HepG2 (cell line): ENCODE results near the gene SPATA32. TPM values are rescaled to one million over a fixed set of nuclear protein-coding genes. Genes with fewer than 3 reads are reported as not detected.

Experiments
- CREB3 ChIP-seq: sonication (generic); formaldehyde crosslinking; IDR thresholded peaks from 2 replicates; pipeline ENCODE4 v1.5.0; 2020; ENCODE audit warnings: missing genetic modification reagents
- FOXP1 ChIP-seq, 2 experiments: fragments of 450-650 bp in 1 of 2; IDR thresholded peaks; 2 replicates each; pipeline ENCODE4 v1.6.1; 2017 to 2018; ENCODE audit warnings: antibody characterized with exemption in 1 of 2
- HOXA3 ChIP-seq: sonication (generic); formaldehyde crosslinking; IDR thresholded peaks from 2 replicates; pipeline ENCODE4 v1.5.0; 2020; ENCODE audit warnings: missing genetic modification reagents
- MAFG ChIP-seq: sonication (generic); formaldehyde crosslinking; IDR thresholded peaks from 2 replicates; pipeline ENCODE4 v1.5.1; 2020; ENCODE audit warnings: mild to moderate bottlenecking, missing genetic modification reagents
- MATR3 ChIP-seq: sonication (generic); formaldehyde crosslinking; IDR thresholded peaks from 2 replicates; pipeline ENCODE4 v1.4.0; 2020; ENCODE audit warnings: missing genetic modification reagents
- MED8 ChIP-seq: sonication (generic); formaldehyde crosslinking; IDR thresholded peaks from 2 replicates; pipeline ENCODE4 v1.8.1; 2023; ENCODE audit warnings: mild to moderate bottlenecking, missing genetic modification reagents; ENCODE audit not compliant: insufficient replicate concordance
- MEIS2 ChIP-seq: sonication (generic); formaldehyde crosslinking; IDR thresholded peaks from 2 replicates; pipeline ENCODE4 v1.9.0; 2021; ENCODE audit warnings: mild to moderate bottlenecking, missing genetic modification reagents
- MTF2 ChIP-seq: sonication (generic); formaldehyde crosslinking; IDR thresholded peaks from 2 replicates; pipeline ENCODE4 v1.5.0; 2020; ENCODE audit warnings: missing genetic modification reagents, borderline replicate concordance
- NCOA5 ChIP-seq: sonication (generic); formaldehyde crosslinking; IDR thresholded peaks from 2 replicates; pipeline ENCODE4 v1.4.0; 2020; ENCODE audit warnings: missing genetic modification reagents
- SALL2 ChIP-seq: sonication (generic); formaldehyde crosslinking; IDR thresholded peaks from 2 replicates; pipeline ENCODE4 v1.8.1; 2023; ENCODE audit warnings: mild to moderate bottlenecking, missing genetic modification reagents, inconsistent platforms
- SIN3B ChIP-seq: fragments of 150-350 bp; IDR thresholded peaks from 2 replicates; pipeline ENCODE4 v1.6.1; 2014; ENCODE audit warnings: low read length
- TBL1XR1 ChIP-seq: fragments of 150-350 bp; IDR thresholded peaks from 2 replicates; pipeline ENCODE4 v1.6.1; 2014; ENCODE audit warnings: borderline replicate concordance, low read length; ENCODE audit not compliant: partially characterized antibody
- ZNF160 ChIP-seq: sonication (generic); formaldehyde crosslinking; IDR thresholded peaks from 2 replicates; pipeline ENCODE4 v1.8.0; 2022; ENCODE audit warnings: mild to moderate bottlenecking, inconsistent platforms, missing genetic modification reagents
- ZNF780A ChIP-seq: sonication (generic); formaldehyde crosslinking; IDR thresholded peaks from 2 replicates; pipeline ENCODE4 v1.8.0; 2022; ENCODE audit warnings: mild to moderate bottlenecking, missing genetic modification reagents, moderate library complexity
- ZNF839 ChIP-seq: sonication (generic); formaldehyde crosslinking; IDR thresholded peaks from 2 replicates; pipeline ENCODE4 v1.4.0; 2020; ENCODE audit warnings: missing genetic modification reagents, mild to moderate bottlenecking, borderline replicate concordance
- polyA plus RNA-seq, 8 experiments: library from polyadenylated mRNA; depleted of rRNA in 3 of 8; stranded (reverse) in 7 of 8; unstranded in 1 of 8; fragments of >200 nt; fragmentation: Illumina TruSeq in 4 of 8; extraction: Trizol in 4 of 8; gene quantifications; 2 replicates each; pipeline versions ENCODE4 v1.2.1 to v1.2.3, GENCODE V29; 2011 to 2016; ENCODE audit warnings: low read depth in 4 of 8, missing spikeins in 1 of 8, mixed read lengths in 1 of 8; ENCODE audit not compliant: insufficient read depth in 1 of 8
- total RNA-seq, 5 experiments: library from RNA; depleted of rRNA; stranded (reverse); fragments of >200 nt; fragmentation: Illumina TruSeq; extraction: Trizol; gene quantifications; 2 replicates each; pipeline ENCODE4 v1.2.3, GENCODE V29; 2016; ENCODE audit warnings: low read depth in 1 of 5
- TF ChIP-seq, protein P1 (sequence below): sonication (generic); formaldehyde crosslinking; IDR thresholded peaks from 2 replicates; pipeline ENCODE4 v1.4.0; 2020; ENCODE audit warnings: missing genetic modification reagents, borderline replicate concordance
- TF ChIP-seq, protein P2 (sequence below): sonication (generic); formaldehyde crosslinking; IDR thresholded peaks from 2 replicates; pipeline ENCODE4 v1.4.0; 2020; ENCODE audit warnings: mild to moderate bottlenecking, missing genetic modification reagents
- TF ChIP-seq, protein P3 (sequence below), 2 experiments: IDR thresholded peaks; 2 replicates each; pipeline ENCODE4 v1.6.1; 2011 to 2012; ENCODE audit warnings: low read length in 2 of 2, borderline replicate concordance in 1 of 2, low read depth in 1 of 2, mild to moderate bottlenecking in 1 of 2, moderate library complexity in 1 of 2
- TF ChIP-seq, protein P4 (sequence below): sonication (generic); formaldehyde crosslinking; IDR thresholded peaks from 2 replicates; pipeline ENCODE4 v1.4.0; 2020; ENCODE audit warnings: missing genetic modification reagents
- TF ChIP-seq, protein P5 (sequence below): sonication (generic); formaldehyde crosslinking; IDR thresholded peaks from 2 replicates; pipeline ENCODE4 v1.8.1; 2023; ENCODE audit warnings: mild to moderate bottlenecking, moderate library complexity, missing genetic modification reagents

The SPATA32 gene
- total and polyA plus RNA-seq, 2 of the 13 experiments (the other 11 are each of a cell fraction or from before 2014, with no cell fraction given) = not detected

GRCh38 chr17:45247429-45248131, 14.3 kb downstream of the SPATA32 start (continued):
- TF ChIP-seq MEIS2 (CRISPR knock-in tag) (peak; percentile 56; the same call in 1 of the 2 replicates), CREB3 (CRISPR knock-in tag) (no peak), TBL1XR1 (no peak), MTF2 (CRISPR knock-in tag) (no peak), SIN3B (no peak), NCOA5 (CRISPR knock-in tag) (no peak), ZNF780A (no peak), FOXP1 (IDR thresholded peaks at IDR 0.05) (no peak), FOXP1 (CRISPR knock-in tag; IDR thresholded peaks at IDR 0.05) (no peak), MATR3 (CRISPR knock-in tag) (no peak), ZNF160 (CRISPR knock-in tag) (0 out of 2 replicates have a peak, but pooled peaks have one; percentile 45), SALL2 (peak; percentile 86; the same call in 1 of the 2 replicates), MED8 (CRISPR knock-in tag) (peak; percentile 59), MAFG (CRISPR knock-in tag) (no peak), ZNF839 (CRISPR knock-in tag) (no peak), HOXA3 (CRISPR knock-in tag) (peak; percentile 99)
- TF ChIP-seq, protein P1, sequence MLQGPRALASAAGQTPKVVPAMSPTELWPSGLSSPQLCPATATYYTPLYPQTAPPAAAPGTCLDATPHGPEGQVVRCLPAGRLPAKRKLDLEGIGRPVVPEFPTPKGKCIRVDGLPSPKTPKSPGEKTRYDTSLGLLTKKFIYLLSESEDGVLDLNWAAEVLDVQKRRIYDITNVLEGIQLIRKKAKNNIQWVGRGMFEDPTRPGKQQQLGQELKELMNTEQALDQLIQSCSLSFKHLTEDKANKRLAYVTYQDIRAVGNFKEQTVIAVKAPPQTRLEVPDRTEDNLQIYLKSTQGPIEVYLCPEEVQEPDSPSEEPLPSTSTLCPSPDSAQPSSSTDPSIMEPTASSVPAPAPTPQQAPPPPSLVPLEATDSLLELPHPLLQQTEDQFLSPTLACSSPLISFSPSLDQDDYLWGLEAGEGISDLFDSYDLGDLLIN (CRISPR knock-in tag) = 0 out of 2 replicates have a peak, but pooled peaks have one; percentile 44
- TF ChIP-seq, protein P2, sequence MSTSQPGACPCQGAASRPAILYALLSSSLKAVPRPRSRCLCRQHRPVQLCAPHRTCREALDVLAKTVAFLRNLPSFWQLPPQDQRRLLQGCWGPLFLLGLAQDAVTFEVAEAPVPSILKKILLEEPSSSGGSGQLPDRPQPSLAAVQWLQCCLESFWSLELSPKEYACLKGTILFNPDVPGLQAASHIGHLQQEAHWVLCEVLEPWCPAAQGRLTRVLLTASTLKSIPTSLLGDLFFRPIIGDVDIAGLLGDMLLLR (CRISPR knock-in tag) = no peak
- TF ChIP-seq, protein P3, sequence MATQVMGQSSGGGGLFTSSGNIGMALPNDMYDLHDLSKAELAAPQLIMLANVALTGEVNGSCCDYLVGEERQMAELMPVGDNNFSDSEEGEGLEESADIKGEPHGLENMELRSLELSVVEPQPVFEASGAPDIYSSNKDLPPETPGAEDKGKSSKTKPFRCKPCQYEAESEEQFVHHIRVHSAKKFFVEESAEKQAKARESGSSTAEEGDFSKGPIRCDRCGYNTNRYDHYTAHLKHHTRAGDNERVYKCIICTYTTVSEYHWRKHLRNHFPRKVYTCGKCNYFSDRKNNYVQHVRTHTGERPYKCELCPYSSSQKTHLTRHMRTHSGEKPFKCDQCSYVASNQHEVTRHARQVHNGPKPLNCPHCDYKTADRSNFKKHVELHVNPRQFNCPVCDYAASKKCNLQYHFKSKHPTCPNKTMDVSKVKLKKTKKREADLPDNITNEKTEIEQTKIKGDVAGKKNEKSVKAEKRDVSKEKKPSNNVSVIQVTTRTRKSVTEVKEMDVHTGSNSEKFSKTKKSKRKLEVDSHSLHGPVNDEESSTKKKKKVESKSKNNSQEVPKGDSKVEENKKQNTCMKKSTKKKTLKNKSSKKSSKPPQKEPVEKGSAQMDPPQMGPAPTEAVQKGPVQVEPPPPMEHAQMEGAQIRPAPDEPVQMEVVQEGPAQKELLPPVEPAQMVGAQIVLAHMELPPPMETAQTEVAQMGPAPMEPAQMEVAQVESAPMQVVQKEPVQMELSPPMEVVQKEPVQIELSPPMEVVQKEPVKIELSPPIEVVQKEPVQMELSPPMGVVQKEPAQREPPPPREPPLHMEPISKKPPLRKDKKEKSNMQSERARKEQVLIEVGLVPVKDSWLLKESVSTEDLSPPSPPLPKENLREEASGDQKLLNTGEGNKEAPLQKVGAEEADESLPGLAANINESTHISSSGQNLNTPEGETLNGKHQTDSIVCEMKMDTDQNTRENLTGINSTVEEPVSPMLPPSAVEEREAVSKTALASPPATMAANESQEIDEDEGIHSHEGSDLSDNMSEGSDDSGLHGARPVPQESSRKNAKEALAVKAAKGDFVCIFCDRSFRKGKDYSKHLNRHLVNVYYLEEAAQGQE (IDR thresholded peaks at IDR 0.05; ENCODE audit: borderline replicate concordance in 1 of 2, low read depth in 1 of 2, low read length in 2 of 2) = no peak
- TF ChIP-seq, protein P4, sequence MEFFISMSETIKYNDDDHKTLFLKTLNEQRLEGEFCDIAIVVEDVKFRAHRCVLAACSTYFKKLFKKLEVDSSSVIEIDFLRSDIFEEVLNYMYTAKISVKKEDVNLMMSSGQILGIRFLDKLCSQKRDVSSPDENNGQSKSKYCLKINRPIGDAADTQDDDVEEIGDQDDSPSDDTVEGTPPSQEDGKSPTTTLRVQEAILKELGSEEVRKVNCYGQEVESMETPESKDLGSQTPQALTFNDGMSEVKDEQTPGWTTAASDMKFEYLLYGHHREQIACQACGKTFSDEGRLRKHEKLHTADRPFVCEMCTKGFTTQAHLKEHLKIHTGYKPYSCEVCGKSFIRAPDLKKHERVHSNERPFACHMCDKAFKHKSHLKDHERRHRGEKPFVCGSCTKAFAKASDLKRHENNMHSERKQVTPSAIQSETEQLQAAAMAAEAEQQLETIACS (CRISPR knock-in tag) = no peak
- TF ChIP-seq, protein P5, sequence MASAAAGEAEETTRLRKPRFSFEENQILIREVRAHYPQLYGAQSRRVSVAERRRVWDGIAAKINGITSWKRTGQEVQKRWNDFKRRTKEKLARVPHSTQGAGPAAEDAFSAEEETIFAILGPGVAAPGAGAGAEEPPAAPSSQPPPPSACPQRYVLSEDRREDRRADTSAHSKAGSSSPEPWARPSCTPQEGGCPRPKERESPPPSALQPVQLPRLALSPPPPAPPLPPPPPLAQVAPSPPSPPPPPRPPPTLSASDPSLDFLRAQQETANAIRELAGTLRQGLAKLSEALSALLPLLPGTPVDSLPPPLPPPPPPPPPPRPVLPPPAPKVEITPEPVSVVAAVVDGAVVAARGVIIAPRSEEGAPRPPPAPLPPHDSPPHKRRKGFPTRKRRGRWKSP = peak; percentile 78; the same call in 1 of the 2 replicates
